Stimulated activated CD4-positive, alpha-beta T cell treated with anti-CD3 and anti-CD28 coated beads, TNF-alpha, amount 100 ng/mL, for 48 hours (primary cell): ENCODE data around the gene ADORA1.

Experiments used
- DNase-seq, 3 donors: peaks; one replicate each; pipeline ENCODE4 v3.0.0-alpha.2; 2020; ENCODE audit warnings: low read depth in 3 of 3

Gene ADORA1

DNA sequence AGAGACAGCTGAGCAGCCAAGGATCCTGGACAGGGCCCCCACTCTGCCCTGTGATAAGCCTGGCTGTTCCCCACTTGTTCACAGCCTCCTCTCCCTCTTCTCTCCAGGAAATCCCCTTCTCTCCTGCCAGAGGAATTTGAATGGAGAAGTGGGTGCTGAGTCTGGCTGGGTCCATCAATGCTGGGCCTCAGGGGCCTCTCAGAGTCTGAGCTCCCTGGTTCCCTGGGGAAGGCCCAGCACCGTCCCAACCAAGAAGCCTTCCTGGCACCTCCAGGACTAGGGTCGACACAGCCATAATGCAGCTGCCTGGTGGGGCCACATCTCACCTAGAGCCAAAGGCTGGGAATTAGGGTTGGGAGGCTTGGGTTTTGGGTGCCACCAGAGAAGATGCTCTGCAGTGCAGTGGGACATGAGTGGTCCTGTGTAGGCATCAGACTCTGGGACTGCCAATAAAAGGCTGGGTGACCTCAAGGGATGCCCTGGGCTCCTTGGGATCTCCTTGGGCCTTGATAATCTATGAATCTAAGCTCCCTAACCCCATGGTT, 45.6 kb downstream of the ADORA1 start:
- DNase-seq, result no peak

DNA sequence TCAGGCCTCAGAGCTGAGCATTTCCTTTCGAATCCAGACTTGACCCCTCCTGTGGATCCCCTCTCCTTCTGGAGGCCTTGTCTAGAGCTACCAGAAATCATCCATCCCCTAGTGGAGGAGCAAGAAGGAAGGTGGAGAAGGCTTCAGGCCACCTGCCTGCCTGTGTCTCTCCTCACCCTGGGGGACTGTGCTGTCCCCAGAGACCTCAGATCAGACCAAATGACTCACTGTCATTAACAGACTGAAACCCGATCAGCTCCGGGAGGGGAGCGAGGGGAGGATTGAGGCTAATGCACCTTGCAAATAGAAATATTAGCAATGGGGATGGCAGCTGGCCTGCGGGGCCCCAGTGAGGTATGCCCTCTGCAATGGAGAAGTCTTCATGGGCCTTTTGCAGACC, 46.0 kb downstream of the ADORA1 start:
- no peak for DNase-seq

DNA sequence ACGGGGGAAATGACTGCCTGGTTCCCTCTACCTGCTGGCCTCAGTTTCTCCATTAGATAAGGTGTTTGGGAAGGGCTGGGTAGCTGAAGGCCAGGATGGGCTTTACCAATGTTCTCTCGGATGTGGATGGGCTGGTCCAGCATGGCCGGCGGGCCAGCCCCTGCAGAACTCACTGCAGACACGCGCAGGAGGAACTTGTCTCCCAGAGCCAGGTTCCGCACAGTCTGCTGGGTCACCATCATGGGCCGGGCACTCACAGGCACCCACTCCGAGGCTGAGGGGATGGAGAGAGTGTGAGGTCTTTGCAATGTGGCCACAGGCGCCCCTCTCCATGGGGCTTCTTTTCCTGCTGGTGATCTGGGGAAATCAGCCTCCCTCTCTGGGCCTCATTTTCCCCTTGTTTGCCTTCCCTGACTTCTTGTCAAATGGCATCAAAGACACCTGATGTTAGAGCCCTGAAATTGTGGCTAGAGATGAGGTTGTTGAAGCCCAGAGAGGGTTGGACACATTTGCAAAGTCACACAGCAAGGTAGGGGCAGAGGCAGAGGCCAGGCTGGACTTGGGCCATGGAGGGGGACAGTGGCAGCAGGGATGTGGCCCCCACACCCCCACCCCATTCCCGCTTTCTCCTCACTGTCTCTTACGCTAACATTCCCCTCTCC, 46.9 kb downstream of the ADORA1 start:
- DNase-seq, result no peak

DNA sequence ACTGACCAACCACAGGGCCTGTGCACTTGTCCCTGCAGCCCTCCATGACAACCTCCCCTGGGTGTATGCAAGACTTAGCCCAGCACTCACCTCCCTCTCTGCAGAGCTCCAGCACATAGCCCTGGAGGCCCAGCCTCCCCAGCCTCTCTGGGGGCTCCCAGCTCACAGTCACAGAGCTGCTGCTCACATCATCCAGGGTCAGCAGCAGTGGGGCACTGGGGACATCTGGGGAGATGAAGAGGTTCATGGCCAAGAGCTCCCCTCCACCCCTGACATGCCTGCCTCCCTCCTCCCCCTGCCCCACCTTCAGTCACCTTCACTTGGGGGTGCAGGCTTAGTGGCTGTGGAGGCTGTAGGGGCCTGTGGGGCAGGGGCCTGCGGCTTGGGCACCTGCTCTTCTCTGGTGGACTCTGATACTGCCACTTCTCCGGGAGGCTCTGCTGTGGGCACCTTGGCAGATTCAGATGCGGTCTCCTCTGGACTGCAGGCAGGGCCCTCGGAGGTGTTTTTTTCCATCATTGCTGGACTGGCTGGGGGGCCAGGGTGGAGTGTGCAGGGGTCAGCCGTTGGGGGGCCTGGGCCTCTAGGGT, 47.8 kb downstream of the ADORA1 start, which contains the start of gene MYBPH:
Gene MYBPH, minus strand, starts transcription at position 590 of the 590 bp plus-strand sequence. Its CDS starts 71 bp downstream, at position 519.
- DNase-seq, result no peak

DNA sequence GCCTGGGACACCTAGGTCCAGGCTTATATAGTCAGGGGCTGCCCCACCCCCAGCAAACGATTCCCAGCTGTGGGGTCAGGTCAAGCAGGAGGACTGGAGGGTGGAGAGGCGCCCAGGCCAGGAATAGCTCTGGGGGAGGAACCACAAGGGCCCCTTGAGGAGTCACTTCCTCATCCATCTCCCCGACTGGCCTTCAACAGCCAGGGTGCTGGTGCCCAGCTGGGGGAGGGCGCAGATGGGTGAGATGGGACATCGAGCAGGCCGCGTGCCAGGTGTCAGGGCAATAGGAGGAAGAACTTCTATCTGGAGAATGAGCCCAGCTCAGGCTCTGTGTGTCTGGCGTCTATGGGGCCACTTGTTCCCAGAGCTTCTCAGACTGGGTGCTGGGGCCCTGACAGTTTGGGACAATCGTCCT, 48.3 kb downstream of the ADORA1 start:
- DNase-seq, result no peak

DNA sequence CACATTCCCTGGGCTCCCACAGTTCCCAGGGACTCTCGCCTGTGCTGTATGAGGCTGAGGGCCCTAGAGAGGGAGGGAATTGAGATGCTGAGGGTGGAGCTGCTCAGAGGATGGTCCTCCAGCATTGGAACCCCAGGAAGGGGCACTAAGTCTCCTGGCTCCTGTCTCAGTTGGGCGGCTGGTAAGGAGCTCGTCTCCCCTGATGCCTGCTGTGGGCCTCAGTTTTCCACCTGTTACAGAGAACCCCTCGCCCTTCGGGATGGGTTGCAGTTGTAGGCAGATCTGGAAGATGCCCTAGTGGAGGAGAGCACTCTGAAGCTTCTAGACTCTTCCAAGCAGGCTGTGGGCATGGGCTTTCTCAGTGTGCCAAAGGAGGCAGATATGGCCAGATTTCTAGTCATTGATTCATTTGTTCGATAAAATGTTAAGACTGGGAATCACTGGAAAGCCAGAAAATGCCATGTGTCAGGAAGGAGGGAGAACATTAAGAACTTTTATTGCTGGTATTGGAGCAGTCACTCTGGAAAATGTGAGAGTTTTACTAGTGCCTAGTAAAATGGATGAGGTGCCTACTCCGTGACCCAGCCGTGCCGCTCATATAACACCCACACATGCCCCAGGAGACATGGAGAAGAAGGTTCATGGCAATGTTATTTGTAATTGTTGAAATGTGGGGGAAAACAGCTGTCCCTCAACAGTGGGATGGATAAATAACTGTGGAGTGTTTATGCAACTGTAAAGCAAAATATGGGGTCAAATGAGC, 48.9 kb downstream of the ADORA1 start:
- no peak for DNase-seq

DNA sequence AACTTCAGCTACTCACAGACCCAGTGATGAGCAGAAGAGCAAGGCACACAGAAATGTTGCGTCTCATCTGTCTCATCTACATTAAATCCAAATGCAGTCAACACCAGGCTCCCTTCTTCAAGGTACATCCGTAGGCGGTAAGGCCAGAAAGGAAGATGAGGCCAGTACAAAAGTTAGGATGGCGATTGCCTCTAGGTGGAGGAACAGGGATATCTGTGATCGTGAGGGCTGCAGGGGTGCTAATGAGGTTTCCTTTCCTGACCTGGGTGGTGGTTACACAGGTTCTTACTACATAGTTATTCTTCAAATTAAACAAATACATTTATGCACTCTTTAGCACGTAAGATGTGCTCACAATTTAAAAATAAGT, 49.5 kb downstream of the ADORA1 start:
- no peak for DNase-seq

DNA sequence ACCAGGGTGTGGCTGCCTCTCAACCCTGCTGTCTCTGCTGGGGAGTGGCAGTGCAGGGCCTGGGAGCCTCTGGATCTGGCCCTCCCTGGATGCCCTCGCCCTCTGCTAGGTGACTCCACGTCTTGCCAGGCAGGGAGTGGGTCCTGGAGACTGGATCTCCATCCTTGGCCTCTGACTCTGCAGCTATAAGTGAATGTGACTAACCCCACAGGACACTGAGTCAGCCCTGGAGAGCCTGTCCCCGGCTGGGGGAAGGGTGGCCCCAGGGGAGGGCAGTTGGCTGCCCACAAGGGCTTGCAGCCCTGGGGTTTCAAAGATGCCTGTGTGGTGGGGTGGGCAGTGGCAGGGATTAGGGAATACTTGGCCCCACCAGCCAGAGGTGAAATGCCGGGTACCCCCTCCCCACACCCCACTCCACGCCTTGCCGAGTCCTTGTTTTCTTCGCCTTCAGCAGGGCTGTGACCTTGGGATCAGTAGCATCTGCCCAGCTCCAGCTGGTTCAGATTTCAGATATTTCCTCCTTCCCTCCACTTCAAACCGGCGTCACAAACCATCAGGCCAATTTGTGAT, 50.0 kb downstream of the ADORA1 start:
- DNase-seq, result no peak

DNA sequence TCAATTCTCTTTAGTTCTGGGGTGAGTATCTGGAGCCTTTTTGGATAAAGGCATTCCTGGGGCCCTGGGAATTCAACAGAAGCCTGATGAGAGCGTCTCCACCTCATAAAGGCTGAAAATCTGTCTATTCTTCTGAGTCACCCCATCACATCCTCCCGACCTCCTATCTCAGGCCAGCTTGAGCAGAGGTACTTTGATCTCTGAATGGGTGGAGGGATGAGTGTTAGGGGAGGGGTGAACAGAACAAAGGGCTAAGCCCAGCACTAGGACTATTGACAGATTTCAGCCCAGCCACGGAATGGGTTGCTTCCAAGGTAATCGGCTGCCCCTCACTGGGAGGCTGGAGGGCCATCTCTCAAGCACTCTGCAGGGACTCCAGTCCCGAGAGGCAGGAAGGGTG, 50.6 kb downstream of the ADORA1 start:
- no peak for DNase-seq

DNA sequence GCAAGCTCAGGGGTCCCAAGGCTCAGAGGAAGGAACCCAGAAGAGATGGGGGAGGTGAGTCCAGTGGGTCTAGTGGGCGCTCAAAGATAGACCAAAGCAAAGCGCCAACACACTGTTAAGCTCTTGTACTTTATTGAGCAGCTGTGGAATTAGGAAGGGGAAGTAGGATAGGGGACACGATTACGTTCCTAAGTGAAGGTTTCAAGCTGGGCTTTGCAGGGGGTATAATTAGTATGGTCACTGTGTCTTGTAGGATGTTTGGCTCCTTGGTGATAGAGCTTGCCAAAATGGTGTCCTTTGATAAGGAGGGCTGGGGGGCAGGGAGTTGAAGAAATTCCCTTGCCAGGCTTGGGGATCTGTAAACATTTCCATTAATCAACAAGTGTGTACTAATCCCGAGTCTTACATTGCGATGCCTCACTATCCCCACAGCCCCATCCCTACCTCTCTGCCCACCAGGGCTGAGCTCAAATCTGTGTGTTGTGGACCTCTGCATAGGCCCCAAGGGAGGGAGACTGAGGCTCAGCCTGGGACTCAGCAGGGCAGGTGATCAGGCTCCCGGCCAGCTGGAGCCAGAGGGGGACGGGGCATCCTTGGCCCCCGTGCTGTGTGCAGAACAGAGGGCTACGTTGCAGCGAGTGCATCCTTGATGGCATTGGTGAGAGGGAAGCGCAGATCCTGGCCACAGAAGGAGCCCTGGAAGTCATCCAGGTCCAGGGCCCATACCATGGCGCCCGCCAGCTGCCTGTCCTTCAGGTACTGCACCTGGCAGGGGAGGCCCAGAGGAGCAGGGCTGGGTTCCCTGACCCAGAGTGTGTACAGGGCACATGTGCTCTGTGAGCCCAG, 51.5 kb downstream of the ADORA1 start:
- no peak for DNase-seq

DNA sequence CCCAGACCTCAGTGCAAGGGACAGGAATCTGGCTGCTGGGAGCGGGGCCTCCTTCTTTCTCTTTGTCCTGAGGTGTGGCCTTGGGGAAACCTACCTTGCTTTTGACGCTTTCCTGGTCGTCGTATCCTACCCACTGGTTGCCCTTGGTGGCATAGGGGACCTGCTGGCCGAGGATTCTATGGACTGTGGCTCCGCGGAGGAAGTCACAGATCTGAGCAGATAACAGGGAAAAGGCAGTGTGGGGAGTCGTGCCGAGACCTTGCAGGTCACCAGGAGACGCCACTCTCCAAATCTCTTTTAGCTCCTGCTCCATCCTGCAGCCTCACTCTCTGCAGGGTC, 52.1 kb downstream of the ADORA1 start:
- DNase-seq, result no peak

DNA sequence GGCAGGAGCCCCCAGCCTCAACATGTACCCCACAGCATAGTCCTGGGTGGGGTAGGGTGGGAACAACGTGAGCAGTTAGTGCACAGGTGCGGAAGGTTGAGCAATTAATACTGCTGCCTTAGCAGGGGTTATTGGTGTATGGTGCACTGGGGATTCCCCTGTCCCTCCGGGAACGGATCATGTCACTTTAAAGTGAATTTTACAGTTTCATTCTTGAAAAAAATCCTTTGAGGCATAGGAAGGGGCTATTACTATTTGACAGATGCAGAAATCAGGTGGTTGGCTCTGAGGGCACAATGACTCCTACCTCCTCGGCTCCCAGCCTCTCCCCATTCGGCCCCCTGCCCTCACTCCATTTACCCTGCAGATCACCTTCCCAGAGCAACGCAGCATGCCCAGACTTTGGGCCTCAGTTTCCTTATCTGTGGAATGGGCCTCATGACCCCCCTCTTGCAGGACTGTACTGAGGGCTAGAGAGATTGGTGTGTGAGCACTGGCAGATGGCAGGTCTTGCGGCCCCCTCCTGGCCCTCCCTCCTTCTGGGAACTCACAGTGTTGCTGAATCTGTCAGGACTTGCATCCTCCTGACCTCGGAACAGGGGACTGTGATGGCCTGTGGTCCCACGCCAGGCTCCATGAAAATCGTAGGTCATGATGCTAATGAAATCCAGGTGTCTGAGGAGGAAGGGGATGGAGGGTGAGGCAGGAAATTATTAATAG, 53.2 kb downstream of the ADORA1 start:
- no peak for DNase-seq

DNA sequence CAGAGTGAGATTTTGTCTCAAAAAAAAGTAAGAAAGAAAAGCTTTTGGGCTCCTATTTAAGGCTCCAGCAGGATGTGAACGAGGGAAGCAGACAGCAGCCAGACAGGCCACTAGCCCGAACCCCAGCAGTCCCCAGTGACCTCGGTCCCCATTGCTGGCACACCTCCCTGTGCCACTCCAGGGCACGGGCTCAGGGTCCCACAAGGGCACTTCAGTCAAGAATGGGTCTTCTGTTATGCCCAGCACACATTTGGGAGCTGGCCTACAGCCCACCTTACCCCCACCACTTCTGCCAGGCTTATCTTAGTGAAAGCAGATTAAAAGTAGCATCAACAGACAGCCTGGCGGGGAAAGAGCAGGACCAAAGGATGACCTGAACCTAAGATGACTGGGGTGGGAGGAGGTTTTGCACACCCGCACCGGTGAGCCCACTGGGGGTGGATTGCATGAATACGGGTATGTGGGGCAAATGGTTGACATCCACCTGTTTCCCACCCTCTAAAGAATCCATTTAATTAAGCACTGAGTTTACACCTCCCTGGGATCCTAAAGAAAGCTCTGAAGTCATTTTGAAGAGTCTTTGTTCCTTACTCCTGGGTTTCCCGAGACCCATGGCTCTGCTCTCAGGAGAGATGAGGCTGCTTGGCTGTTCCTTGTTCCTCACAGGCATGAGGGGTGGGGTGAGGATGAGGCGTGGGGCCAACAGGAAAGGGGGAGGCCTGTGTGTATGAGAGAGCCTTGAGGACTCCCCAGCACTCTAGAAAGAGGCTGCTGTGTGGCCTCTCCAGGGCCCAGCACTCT, 54.3 kb downstream of the ADORA1 start:
- no peak for DNase-seq

DNA sequence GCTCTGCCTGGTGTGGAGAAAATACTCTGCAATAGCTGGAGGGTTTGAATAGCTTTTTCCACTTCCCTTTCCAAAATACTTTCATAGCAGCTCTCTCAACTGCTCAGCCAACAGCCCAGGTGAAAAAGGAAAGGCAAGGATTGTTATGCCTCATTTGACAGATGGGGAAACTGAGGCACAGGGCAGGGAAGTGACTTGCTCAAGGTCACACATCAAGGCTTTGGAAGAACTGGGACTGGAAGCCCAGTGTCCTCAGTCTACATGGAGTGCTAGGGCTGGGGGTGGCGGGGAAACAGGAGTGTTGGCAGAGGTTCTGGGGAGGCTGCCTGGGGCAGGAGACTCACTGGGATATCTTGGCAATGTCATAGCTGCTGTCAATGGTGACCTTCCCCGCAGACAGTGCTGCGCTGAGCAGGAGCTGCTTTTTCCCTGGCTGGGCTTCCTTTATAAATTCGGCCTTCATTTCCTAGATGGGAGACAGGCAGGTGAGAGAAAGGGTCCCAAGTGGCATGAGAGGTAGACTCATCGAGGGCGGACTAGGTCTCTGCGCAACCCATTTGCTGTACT, 54.9 kb downstream of the ADORA1 start:
- no peak for DNase-seq

DNA sequence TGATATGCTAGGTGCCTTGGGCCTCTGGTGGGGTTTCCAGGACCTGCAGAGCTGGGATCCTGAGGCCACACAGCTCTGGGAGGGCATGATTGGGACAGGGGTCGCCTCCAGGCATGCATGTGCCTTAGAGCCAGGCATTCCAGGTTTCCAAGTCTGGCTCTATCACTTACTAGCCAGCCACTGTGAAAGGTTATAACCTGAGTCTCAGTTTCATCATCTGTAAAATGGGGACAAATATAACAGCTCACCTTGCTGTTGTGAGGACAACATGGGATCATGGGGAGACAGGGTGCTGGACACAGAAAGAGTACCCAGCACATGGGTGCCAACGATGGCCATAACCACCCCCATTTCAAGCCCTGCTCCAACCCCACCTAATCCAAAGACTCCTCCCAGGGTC, 56.3 kb downstream of the ADORA1 start:
- DNase-seq, result no peak

DNA sequence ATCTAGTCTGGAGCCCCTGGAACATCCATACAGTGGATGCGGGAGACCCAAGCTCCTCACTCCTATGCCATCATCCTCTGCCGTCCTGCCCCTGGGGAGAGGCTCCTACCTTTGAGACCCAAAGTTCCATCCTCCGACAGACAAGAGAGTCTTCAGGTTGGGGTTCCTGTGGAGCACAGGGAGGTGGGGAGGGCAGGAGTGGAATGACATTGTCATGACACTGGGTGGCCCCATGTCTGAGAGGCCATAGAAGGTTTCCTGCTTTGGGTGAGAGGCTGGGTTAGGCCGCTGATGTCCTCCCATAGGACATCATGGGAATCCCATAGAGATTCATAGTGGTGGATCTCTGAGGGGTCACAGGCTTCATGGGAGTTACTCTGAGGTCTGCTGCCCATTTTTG, 56.9 kb downstream of the ADORA1 start:
- DNase-seq, result no peak

DNA sequence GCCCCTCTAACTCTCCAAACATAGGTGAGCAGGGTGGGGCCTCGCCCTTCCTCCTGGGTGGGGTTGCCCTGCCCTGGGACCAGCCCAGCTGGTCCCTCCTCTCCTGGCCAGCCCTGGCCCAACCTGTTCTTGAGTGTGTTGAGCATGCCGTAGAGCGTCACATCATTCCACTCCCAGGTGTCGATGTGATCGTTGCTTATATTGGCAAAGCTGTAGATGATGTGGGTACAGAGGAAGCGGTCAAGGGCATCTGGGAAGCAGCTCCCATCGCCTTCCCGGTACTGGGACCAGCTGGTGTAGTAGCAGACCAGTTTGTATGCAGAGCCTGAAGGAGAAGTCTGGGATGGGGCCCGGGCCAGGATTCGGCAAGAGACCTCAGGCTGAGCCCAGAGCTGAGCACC, 57.5 kb downstream of the ADORA1 start:
- DNase-seq, result no peak

DNA sequence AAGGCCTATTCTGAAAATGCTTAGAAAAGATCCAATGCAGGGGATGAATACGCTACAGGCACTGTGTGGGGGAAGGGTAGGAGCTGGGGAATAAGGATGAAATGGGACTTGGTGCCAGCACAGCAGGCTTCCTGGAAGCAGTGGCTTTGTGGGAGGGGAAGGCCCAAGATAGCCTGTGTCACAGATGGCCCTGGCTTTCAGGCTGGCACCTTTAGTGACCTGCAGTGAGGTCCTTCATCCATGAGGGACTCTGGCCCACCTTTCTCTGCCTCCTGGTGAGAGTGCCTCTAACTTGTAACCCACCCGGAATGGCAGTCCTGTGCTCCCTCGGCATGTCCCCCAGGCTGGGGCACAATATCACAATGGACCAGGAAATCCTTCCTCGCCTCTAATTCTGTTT, 58.1 kb downstream of the ADORA1 start:
- DNase-seq, result no peak

DNA sequence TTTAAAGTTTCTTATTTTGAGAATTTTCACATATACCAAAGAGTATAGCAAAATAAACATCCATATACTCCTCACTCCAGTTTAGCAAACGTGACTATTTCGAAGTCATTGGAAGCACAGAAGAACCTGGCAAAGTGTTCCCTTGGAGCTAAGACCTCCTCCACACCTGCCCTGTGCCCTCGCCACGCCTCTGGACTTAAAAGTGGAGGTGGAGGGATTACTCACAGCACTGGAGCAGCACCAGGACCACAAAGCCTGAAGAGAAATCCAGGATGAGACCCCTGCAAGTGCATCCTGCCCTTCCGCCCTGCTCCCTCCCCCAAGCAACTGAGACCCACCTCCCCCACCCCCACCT, 58.5 kb downstream of the ADORA1 start:
- DNase-seq, result no peak
